GM23338 (cell line): ENCODE data around the gene PIGZ.

Experiments used
- CREB1 ChIP-seq: fragments of 250-450 bp; sonication (Bioruptor Pico); IDR thresholded peaks from 2 replicates; pipeline ENCODE4 v1.5.0; 2020; ENCODE audit warnings: low read depth, mild to moderate bottlenecking, moderate library complexity
- CTCF ChIP-seq, 2 experiments: fragments of 200-600 bp in 1 of 2; sonication (generic) in 1 of 2; conservative IDR thresholded peaks; 2 replicates each; pipeline versions ENCODE4 v1.5.1 to v1.6.1; 2016 to 2017; ENCODE audit warnings: antibody characterized with exemption in 2 of 2, low read depth in 2 of 2, mild to moderate bottlenecking in 2 of 2, moderate library complexity in 1 of 2
- EZH2 ChIP-seq: fragments of 200-600 bp; sonication (generic); IDR thresholded peaks from one replicate; pipeline ENCODE4 v1.8.0; 2017; ENCODE audit warnings: antibody characterized with exemption, mild to moderate bottlenecking, low read depth; ENCODE audit not compliant: unreplicated experiment
- EZH2phosphoT487 ChIP-seq: fragments of 200-600 bp; sonication (generic); IDR thresholded peaks from one replicate; pipeline ENCODE4 v1.8.1; 2018; ENCODE audit warnings: antibody characterized with exemption; ENCODE audit not compliant: unreplicated experiment
- POLR2AphosphoS5 ChIP-seq: IDR thresholded peaks from 2 replicates; pipeline ENCODE4 v1.6.1; 2016; ENCODE audit warnings: antibody characterized with exemption, low read depth
- REST ChIP-seq: IDR thresholded peaks from one replicate; pipeline ENCODE4 v1.6.1; 2018; ENCODE audit warnings: antibody characterized with exemption; ENCODE audit not compliant: unreplicated experiment

GRCh38 chr3:196938124-196938523 is 30.5 kb downstream of the PIGZ start:
- TF ChIP-seq CTCF (conservative IDR thresholded peaks at IDR 0.05; ENCODE audit: low read depth in 2 of 2) = no peak
- TF ChIP-seq POLR2AphosphoS5 = no peak
- TF ChIP-seq CREB1 (CRISPR knock-in tag) = no peak
- no peak for TF ChIP-seq EZH2phosphoT487
- no peak for TF ChIP-seq EZH2
- no peak for TF ChIP-seq REST
